Parathyroid adenoma (tissue), 2 donors: Measurements from ENCODE around the gene VAV3.

Experiments
- H2AFZ ChIP-seq: fragments of 300-600 bp; sonication (generic); one replicate; pipeline ENCODE4 v1.7.0; 2017; ENCODE audit warnings: antibody characterized with exemption, mild to moderate bottlenecking
- H3K27ac ChIP-seq: fragments of 300-600 bp; sonication (generic); one replicate; pipeline ENCODE4 v1.7.0; 2017
- H3K27me3 ChIP-seq: fragments of 300-600 bp; sonication (generic); one replicate; pipeline ENCODE4 v1.7.0; 2017; ENCODE audit warnings: low read length; ENCODE audit not compliant: control insufficient read depth, insufficient read depth
- H3K36me3 ChIP-seq: fragments of 300-600 bp; sonication (generic); one replicate; pipeline ENCODE4 v1.7.0; 2017; ENCODE audit warnings: low read length; ENCODE audit not compliant: control insufficient read depth, insufficient read depth
- H3K4me1 ChIP-seq: fragments of 300-600 bp; sonication (generic); one replicate; pipeline ENCODE4 v1.7.0; 2017; ENCODE audit warnings: control low read depth
- H3K4me2 ChIP-seq: fragments of 300-600 bp; sonication (generic); one replicate; pipeline ENCODE4 v1.7.0; 2017; ENCODE audit warnings: low read length
- H3K4me3 ChIP-seq: fragments of 300-600 bp; sonication (generic); one replicate; pipeline ENCODE4 v1.7.0; 2017; ENCODE audit warnings: low read depth, low read length
- H3K79me2 ChIP-seq: fragments of 300-600 bp; sonication (generic); one replicate; pipeline ENCODE4 v1.7.0; 2017; ENCODE audit warnings: control low read depth
- H3K9ac ChIP-seq: fragments of 300-600 bp; sonication (generic); one replicate; pipeline ENCODE4 v1.7.0; 2017; ENCODE audit warnings: mild to moderate bottlenecking
- H3K9me3 ChIP-seq: fragments of 300-600 bp; sonication (generic); one replicate; pipeline ENCODE4 v1.7.0; 2017; ENCODE audit warnings: low read length; ENCODE audit not compliant: control insufficient read depth
- CTCF ChIP-seq: fragments of 300-600 bp; sonication (generic); IDR thresholded peaks from one replicate; pipeline ENCODE4 v1.7.0; 2017; ENCODE audit warnings: antibody characterized with exemption, mild to moderate bottlenecking
- donor health status: primary hyperparathyroidism.

Gene VAV3

GRCh38 chr1:107965110-107965991, at the start of gene VAV3:
Gene VAV3, minus strand, starts transcription at chr1:107965180. Its CDS starts 311 bp downstream, at chr1:107964869.
- peak within 1 kb of the TSS; percentile 63 for H3K4me3 ChIP-seq
- peak within 1 kb of the TSS; percentile 49 for H3K27ac ChIP-seq
- no peaks in the 10 kb centered on the region for H3K9me3 ChIP-seq
- H3K79me2 ChIP-seq: no peaks in the 10 kb centered on the region
- no peak for TF ChIP-seq CTCF
- peak within 1 kb of the TSS; percentile 80 for H3K4me2 ChIP-seq
- H3K36me3 ChIP-seq: no peaks in the 10 kb centered on the region
- H3K4me1 ChIP-seq: no peaks in the 10 kb centered on the region
- H2AFZ ChIP-seq: peak within 1 kb of the TSS; percentile 50
- no peaks in the 10 kb centered on the region for H3K27me3 ChIP-seq
- no peak within 1 kb of the TSS for H3K9ac ChIP-seq

- Histone ChIP-seq H3K9ac (no peak overlapping the region), H3K4me3 (no peak overlapping the region), H3K4me1 (no peaks in the 10 kb centered on the region), H3K79me2 (no peaks in the 10 kb centered on the region), H3K9me3 (no peaks in the 10 kb centered on the region), H3K36me3 (no peaks in the 10 kb centered on the region), H2AFZ (no peak overlapping the region), H3K27me3 (no peaks in the 10 kb centered on the region), H3K27ac (no peak overlapping the region), H3K4me2 (no peak overlapping the region)
- TF ChIP-seq CTCF: no peak
Measured at GRCh38 chr1:108012553-108012952, 47.6 kb upstream of the VAV3 start.

- H2AFZ ChIP-seq: no peak overlapping the region
- no peaks in the 10 kb centered on the region for H3K36me3 ChIP-seq
- no peak overlapping the region for H3K4me3 ChIP-seq
- H3K9me3 ChIP-seq: no peaks in the 10 kb centered on the region
- no peak overlapping the region for H3K4me2 ChIP-seq
- no peak for TF ChIP-seq CTCF
- no peak overlapping the region for H3K9ac ChIP-seq
- no peaks in the 10 kb centered on the region for H3K79me2 ChIP-seq
- no peak overlapping the region for H3K27ac ChIP-seq
- H3K4me1 ChIP-seq: no peaks in the 10 kb centered on the region
- no peaks in the 10 kb centered on the region for H3K27me3 ChIP-seq
Measured at GRCh38 chr1:108011295-108011694, 46.3 kb upstream of the VAV3 start.

- Histone ChIP-seq H3K9me3 (no peaks in the 10 kb centered on the region), H3K27me3 (no peaks in the 10 kb centered on the region), H3K4me3 (no peak overlapping the region), H3K4me1 (no peaks in the 10 kb centered on the region), H2AFZ (no peak overlapping the region), H3K36me3 (no peaks in the 10 kb centered on the region), H3K79me2 (no peaks in the 10 kb centered on the region), H3K27ac (no peak overlapping the region), H3K4me2 (no peak overlapping the region), H3K9ac (no peak overlapping the region)
- TF ChIP-seq CTCF: no peak
Measured at GRCh38 chr1:108010581-108010980, 45.6 kb upstream of the VAV3 start.
